GM19240 (cell line): ENCODE results near the gene TSEN15.

Experiments used
- DNase-seq: peaks from one replicate; pipeline ENCODE4 v3.0.0; 2011; ENCODE audit warnings: low spot score; ENCODE audit not compliant: insufficient read length

The TSEN15 gene

GRCh38 chr1:184052750-184053149 lies 1.2 kb downstream of the TSEN15 start:
- DNase-seq, result no peak

DNA sequence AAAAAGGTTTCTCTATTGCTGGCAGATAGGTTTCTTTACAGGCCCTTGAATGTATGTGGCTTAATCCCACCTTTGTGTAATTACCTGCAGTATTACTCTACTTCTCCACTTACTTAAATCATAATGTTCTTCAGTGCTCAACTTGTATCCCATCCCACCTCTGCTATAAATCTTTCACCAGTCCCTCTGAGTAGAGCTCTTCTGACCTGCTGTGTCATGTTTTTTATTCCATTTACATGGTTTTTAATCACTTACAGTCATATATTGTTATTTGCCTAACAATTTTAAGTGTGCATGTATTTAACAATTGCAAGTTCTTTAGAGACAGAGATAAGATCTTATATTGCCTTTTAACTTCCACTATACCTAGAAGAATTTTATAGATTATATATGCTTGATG lies 2.4 kb downstream of the TSEN15 start:
- no peak for DNase-seq

DNA sequence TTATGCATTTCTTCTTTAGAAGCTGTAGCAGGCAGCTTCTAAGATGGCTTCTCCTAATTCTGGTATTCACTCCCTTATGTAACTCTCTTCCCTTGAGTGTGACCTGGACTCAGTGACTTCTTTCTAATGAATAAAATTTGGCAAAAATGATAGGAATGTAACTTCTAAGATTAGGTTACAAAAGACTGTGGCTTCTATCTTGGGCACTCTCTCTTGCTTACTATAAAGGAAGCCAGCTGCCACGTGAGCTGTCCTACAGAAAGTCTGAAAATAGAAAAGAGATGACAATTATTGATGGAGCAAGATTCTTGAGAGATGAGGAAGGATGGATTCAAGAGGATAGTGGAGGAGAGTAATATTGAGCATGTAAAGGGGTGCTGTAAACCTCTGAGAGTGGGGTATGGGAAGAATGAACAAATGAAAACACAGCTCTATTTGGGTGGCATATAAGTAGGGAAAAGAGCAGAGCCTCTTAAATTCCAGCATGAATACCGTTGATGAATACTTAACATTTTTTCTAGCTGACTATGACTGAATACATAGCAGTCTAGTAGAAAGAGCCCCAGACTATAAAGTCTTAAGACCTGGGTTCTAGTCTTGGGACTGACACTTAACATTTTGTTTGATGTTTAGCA lies 5.5 kb downstream of the TSEN15 start:
- no peak for DNase-seq

GRCh38 chr1:184059887-184060286 lies 8.4 kb downstream of the TSEN15 start:
- no peak for DNase-seq

- DNase-seq, result no peak
These were observed 8.8 kb downstream of the TSEN15 start for GRCh38 chr1:184060316-184060715.

- no peak for DNase-seq
These were observed 10.0 kb downstream of the TSEN15 start for GRCh38 chr1:184061396-184062003.

- no peak for DNase-seq
These were observed 11.2 kb downstream of the TSEN15 start for GRCh38 chr1:184062640-184063286.

DNA sequence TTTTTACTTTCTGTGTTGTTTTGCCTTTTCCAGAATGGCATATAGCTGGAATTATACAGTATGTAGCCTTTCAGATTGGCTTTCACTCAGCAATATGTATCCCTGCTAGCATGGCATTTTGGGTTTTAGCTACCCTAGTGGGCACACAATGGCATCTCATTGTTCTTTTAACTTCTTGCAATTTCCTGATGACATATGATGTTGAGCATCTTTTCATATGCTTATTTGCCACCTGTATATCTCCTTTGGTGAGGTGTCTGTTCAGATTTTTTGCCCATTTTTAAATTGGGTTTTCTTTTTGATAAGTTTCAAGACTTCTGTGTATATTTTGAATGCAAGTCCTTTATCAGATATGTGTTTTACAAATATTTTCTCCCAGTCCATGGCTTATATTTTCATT lies 14.0 kb downstream of the TSEN15 start:
- DNase-seq, result no peak

GRCh38 chr1:184068354-184068753 lies 16.8 kb downstream of the TSEN15 start:
- no peak for DNase-seq

- no peak for DNase-seq
These were observed 18.1 kb downstream of the TSEN15 start for GRCh38 chr1:184069675-184070074.

DNA sequence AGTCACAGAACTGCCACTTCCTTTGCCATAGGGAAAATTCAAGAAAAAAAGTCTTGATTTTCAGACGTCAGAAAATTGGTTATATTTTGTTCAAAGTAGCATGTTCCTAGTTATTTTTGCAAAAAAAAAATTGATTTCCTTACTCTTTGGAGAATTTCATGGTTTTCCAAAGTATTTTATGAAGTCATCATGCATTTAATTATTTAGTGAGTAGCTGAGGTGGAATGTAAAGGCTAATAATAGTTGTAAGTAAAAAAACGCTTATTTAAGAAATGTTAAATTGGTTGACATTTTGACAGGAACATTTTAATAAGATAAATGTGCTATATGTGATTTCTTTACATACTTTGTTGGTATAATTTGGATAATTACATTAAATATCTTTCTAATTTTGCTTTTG lies 20.8 kb downstream of the TSEN15 start:
- DNase-seq, result no peak

GRCh38 chr1:184074383-184074782 lies 22.9 kb downstream of the TSEN15 start:
- no peak for DNase-seq

- DNase-seq, result no peak
These were observed 23.8 kb downstream of the TSEN15 start for GRCh38 chr1:184075055-184076029.

DNA sequence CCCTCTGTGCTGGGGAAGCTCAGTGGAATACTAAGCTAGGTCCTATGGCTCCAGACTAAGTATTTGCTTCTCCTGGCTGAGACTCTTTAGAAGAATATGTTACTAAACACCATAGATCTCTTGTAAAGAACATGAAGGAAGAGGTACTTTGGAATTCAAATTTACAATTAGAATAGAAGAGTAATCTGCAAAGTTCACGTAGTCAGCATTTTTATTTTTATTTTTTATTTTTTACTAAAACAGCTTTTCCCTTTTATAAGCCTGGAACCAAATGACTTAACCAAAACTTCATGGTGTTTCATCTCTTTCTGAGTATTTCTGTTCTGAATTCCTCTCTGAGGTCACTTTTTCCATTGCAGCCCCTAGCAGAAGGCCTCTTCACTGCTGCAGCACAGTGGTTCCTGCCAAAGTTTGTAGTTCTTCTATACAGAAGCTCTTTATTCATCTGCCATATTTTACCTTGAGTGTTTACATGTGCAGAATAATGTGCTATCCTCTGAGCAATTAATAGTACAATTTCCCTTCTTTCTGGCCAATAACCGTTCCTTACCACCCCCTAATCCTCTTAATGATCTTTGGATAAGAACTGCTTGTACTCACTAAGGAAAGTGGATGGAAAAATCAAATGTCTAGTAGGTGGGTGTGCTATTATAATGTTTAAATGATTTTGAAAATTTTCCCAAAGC lies 27.2 kb downstream of the TSEN15 start:
- DNase-seq, result no peak

GRCh38 chr1:184080309-184080708 lies 28.8 kb downstream of the TSEN15 start:
- no peak for DNase-seq

- no peak for DNase-seq
These were observed 31.2 kb downstream of the TSEN15 start for GRCh38 chr1:184082541-184083415.

DNA sequence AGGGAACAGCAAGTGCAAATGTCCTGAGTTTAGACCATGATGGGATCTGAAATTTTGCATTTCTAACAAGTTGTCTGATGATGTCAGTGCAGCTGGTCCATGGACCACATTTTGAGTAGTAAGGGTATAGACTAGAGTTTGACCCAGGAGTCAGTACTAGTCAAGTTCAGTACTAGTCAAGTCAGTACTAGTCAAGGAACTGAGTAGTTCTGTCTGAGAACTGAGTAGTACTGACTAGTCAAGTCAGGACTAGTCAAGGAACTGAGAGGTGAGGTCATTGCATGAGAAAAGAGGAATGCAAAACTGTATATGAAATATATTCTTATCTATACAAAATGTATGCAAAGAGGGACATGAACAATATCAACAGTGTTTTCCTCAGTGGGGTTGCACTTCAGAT lies 34.1 kb downstream of the TSEN15 start:
- DNase-seq, result no peak

GRCh38 chr1:184088037-184088436 lies 36.5 kb downstream of the TSEN15 start:
- DNase-seq, result no peak

DNA sequence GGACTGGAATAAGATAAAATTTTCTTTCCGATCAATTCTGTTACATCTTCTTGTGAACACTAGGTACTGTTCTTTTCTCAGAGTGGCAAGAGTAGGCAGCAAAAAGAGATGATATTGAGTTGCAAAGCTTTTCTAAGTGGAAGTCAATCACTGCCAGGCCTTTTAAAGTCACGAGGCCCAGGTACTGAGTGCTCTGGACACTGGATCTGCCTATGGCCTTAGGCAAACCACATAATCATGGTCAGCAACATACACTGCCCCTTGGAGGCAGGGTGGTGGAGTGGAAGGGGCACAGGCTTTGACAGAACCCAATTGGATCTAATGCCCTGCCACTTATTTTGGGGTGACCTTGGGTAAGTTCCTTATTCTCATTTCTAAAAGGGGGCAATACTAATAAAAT lies 41.5 kb downstream of the TSEN15 start:
- DNase-seq, result no peak

GRCh38 chr1:184096005-184096404 lies 44.5 kb downstream of the TSEN15 start:
- DNase-seq, result no peak
